ENCODE measurements around the gene GC. TPM values are rescaled to one million over a fixed set of nuclear protein-coding genes. Genes with fewer than 3 reads are reported as not detected.

GC gene
- total and polyA plus RNA-seq, 9 of the 15 experiments (the other 6 are each of a cell fraction or from before 2014, with no cell fraction given), result 0.44 TPM; not detected in 8

- no peak for TF ChIP-seq ZBTB40 (IDR thresholded peaks at IDR 0.05)
- no peak for TF ChIP-seq ZBTB40 (CRISPR knock-in tag; IDR thresholded peaks at IDR 0.05)
- no peak for TF ChIP-seq MTA2 (IDR thresholded peaks at IDR 0.05; ENCODE audit: low read depth)
- TF ChIP-seq ZNF785 (CRISPR knock-in tag; IDR thresholded peaks at IDR 0.05), result no peak
- no peak for TF ChIP-seq EGR1 (conservative IDR thresholded peaks at IDR 0.05)
- TF ChIP-seq SRSF1 (IDR thresholded peaks at IDR 0.05; ENCODE audit: low read depth, low read length), result no peak
- no peak for TF ChIP-seq SMARCE1 (IDR thresholded peaks at IDR 0.05)
- no peak for TF ChIP-seq HMG20A (CRISPR knock-in tag; conservative IDR thresholded peaks at IDR 0.05)
These were observed 71.9 kb downstream of the GC start (continued) for GRCh38 chr4:71711985-71712348.

All from K562 (cell line).